A673 (cell line): ENCODE measurements around the gene PARD3. TPM values are rescaled to one million over a fixed set of nuclear protein-coding genes. Genes with fewer than 3 reads are reported as not detected.

Experiments used
- BruUV-seq: library from RNA; stranded (reverse); fragments of 400-500 nt; replicated peaks from 2 replicates; lab custom pipeline; 2021; lab: Mats Ljungman, UMichigan
- CTCF ChIA-PET: fragments of 300-600 bp; sonication (Branson Sonifier 250); formaldehyde crosslinking; loops from one replicate; lab custom pipeline; 2022; ENCODE audit warnings: antibody characterized with exemption; lab: Charles Lee
- POLR2A ChIA-PET: fragments of 300-600 bp; sonication (Branson Sonifier 250); formaldehyde crosslinking; loops from one replicate; lab custom pipeline; 2022; ENCODE audit warnings: antibody characterized with exemption; ENCODE audit not compliant: low non-redundant PET; lab: Charles Lee
- DNase-seq: peaks from one replicate; pipeline ENCODE4 v3.0.0-alpha.2; 2015; ENCODE audit warnings: low spot score
- H3K27ac ChIP-seq: fragments of 200-600 bp; sonication (generic); 2 replicates; pipeline ENCODE4 v1.5.1; 2016; ENCODE audit warnings: mixed run types, low read depth, mild to moderate bottlenecking, mixed read lengths, antibody characterized with exemption, low read length; ENCODE audit not compliant: poor library complexity, severe bottlenecking
- H3K27me3 ChIP-seq: fragments of 200-600 bp; sonication (generic); replicated peaks from 2 replicates; pipeline ENCODE4 v1.6.1; 2017; ENCODE audit warnings: mixed run types, low read depth, mild to moderate bottlenecking, mixed read lengths, antibody characterized with exemption, low read length; ENCODE audit not compliant: insufficient read depth, poor library complexity
- H3K36me3 ChIP-seq: fragments of 200-600 bp; sonication (generic); 2 replicates; pipeline ENCODE4 v1.6.1; 2016; ENCODE audit warnings: mixed run types, mild to moderate bottlenecking, mixed read lengths, antibody characterized with exemption, low read length; ENCODE audit not compliant: insufficient read depth, poor library complexity, severe bottlenecking
- H3K4me1 ChIP-seq: fragments of 200-600 bp; sonication (generic); 2 replicates; pipeline ENCODE4 v1.6.1; 2017; ENCODE audit warnings: mixed run types, mild to moderate bottlenecking, mixed read lengths, antibody characterized with exemption, low read length; ENCODE audit not compliant: insufficient read depth, poor library complexity, severe bottlenecking
- H3K4me3 ChIP-seq: fragments of 200-600 bp; sonication (generic); 2 replicates; pipeline ENCODE4 v1.5.1; 2016; ENCODE audit warnings: low read depth, mixed run types, mild to moderate bottlenecking, mixed read lengths, low read length; ENCODE audit not compliant: poor library complexity, severe bottlenecking
- H3K9me3 ChIP-seq: fragments of 200-600 bp; sonication (generic); 2 replicates; pipeline ENCODE4 v1.6.1; 2016; ENCODE audit warnings: mixed run types, low read depth, mild to moderate bottlenecking, mixed read lengths, antibody characterized with exemption, low read length; ENCODE audit not compliant: poor library complexity, severe bottlenecking
- CTCF ChIP-seq: fragments of 300-800, 200-600 bp; sonication (generic); conservative IDR thresholded peaks from 2 replicates; pipeline ENCODE4 v1.5.1; 2017; ENCODE audit warnings: low read depth, mild to moderate bottlenecking, antibody characterized with exemption, low read length, moderate library complexity, mixed read lengths
- EZH2 ChIP-seq: fragments of 200-600 bp; sonication (generic); IDR thresholded peaks from 2 replicates; pipeline ENCODE4 v1.6.1; 2017; ENCODE audit warnings: borderline replicate concordance, low read depth, mild to moderate bottlenecking, mixed read lengths, antibody characterized with exemption, low read length; ENCODE audit not compliant: poor library complexity, severe bottlenecking
- intact Hi-C: fragments of 100-400 bp; cut with micrococcal nuclease; formaldehyde crosslinking; loops from one replicate; pipeline ENCODE4 v1.10.0; 2022; ENCODE audit not compliant: unreplicated experiment
- total RNA-seq: library from RNA; stranded (reverse); gene quantifications from 2 replicates; pipeline ENCODE4 v1.2.3, GENCODE V29; 2021

Gene PARD3
- total RNA-seq, 1 experiment from 2014 or later, result 28.0 TPM

- intact Hi-C loops, result loop anchor here (10.0 kb wide), 1 partner anchor 559 kb away; no protein-coding TSS in a partner anchor
- ChIA-PET CTCF (interaction anchor here (1.0 to 1.4 kb wide), 2 partner anchors 339 to 540 kb away, joined by 3 read pairs; no protein-coding TSS in a partner anchor), POLR2A (no interaction called here)
- peak; percentile 80 for DNase-seq
- Histone ChIP-seq H3K36me3 (no peaks in the 10 kb centered on the region), H3K27me3 (no peaks in the 10 kb centered on the region), H3K9me3 (no peaks in the 10 kb centered on the region), H3K4me3 (no peak overlapping the region), H3K4me1 (peaks cover 28% of the 10 kb centered on the region), H3K27ac (no peak overlapping the region)
- TF ChIP-seq CTCF (peak; percentile 77), EZH2 (no peak)
- BruUV-seq, result no TSS peak
These were observed 159.6 kb downstream of the PARD3 start for GRCh38 chr10:34655286-34656170.

- Histone ChIP-seq H3K4me1 (peaks cover 24% of the 10 kb centered on the region), H3K4me3 (no peak overlapping the region), H3K9me3 (no peaks in the 10 kb centered on the region), H3K36me3 (no peaks in the 10 kb centered on the region), H3K27me3 (no peaks in the 10 kb centered on the region), H3K27ac (no peak overlapping the region)
- ChIA-PET POLR2A (no interaction called here), CTCF (no interaction called here)
- no peak for DNase-seq
- BruUV-seq, result no TSS peak
- intact Hi-C loops, result loop anchor here (10.0 kb wide), 1 partner anchor 561 kb away; no protein-coding TSS in a partner anchor
- TF ChIP-seq EZH2 (no peak), CTCF (no peak)
These were observed 160.9 kb downstream of the PARD3 start for GRCh38 chr10:34654211-34654610.

- no peak for DNase-seq
- ChIA-PET POLR2A (no interaction called here), CTCF (no interaction called here)
- peaks cover 18% of the 10 kb centered on the region for H3K4me1 ChIP-seq
- no peaks in the 10 kb centered on the region for H3K36me3 ChIP-seq
- H3K9me3 ChIP-seq, result no peaks in the 10 kb centered on the region
- no peaks in the 10 kb centered on the region for H3K27me3 ChIP-seq
- no TSS peak for BruUV-seq
- H3K27ac ChIP-seq, result no peak overlapping the region
- TF ChIP-seq EZH2 (no peak), CTCF (no peak)
- intact Hi-C loops, result loop anchor here (10.0 kb wide), 1 partner anchor 561 kb away; no protein-coding TSS in a partner anchor
- H3K4me3 ChIP-seq, result no peak overlapping the region
These were observed 161.6 kb downstream of the PARD3 start for GRCh38 chr10:34653530-34653929.
